ENCODE data around the gene IGSF9.

Gene IGSF9

GRCh38 chr1:159945483-159946241, at the start of gene IGSF9:
Gene IGSF9 (minus strand): TSS chr1:159945613. CDS start chr1:159943454, 2,159 bp downstream.
- DNase-seq: peak; percentile 80

GRCh38 chr1:159994896-159995295, 49.5 kb upstream of the IGSF9 start:
- no peak for DNase-seq

- DNase-seq: no peak
Observed at GRCh38 chr1:159993911-159994310, 48.5 kb upstream of the IGSF9 start.

- no peak for DNase-seq
Observed at GRCh38 chr1:159992161-159992560, 46.7 kb upstream of the IGSF9 start.

- no peak for DNase-seq
Observed at GRCh38 chr1:159991513-159991912, 46.1 kb upstream of the IGSF9 start.

- DNase-seq: no peak
Observed at GRCh38 chr1:159990005-159990404, 44.6 kb upstream of the IGSF9 start.

GRCh38 chr1:159989581-159989980, 44.2 kb upstream of the IGSF9 start:
- DNase-seq: no peak

GRCh38 chr1:159988006-159988405, 42.6 kb upstream of the IGSF9 start:
- DNase-seq: no peak

GRCh38 chr1:159987186-159987585, 41.8 kb upstream of the IGSF9 start:
- no peak for DNase-seq

GRCh38 chr1:159986531-159986930, 41.1 kb upstream of the IGSF9 start:
- no peak for DNase-seq

- no peak for DNase-seq
Observed at GRCh38 chr1:159986093-159986492, 40.7 kb upstream of the IGSF9 start.

GRCh38 chr1:159985473-159985872, 40.1 kb upstream of the IGSF9 start:
- DNase-seq: no peak

GRCh38 chr1:159983681-159984080, 38.3 kb upstream of the IGSF9 start:
- DNase-seq: no peak

GRCh38 chr1:159982280-159982679, 36.9 kb upstream of the IGSF9 start:
- no peak for DNase-seq

GRCh38 chr1:159981351-159982055, 36.1 kb upstream of the IGSF9 start:
- no peak for DNase-seq

GRCh38 chr1:159980786-159981185, 35.4 kb upstream of the IGSF9 start:
- DNase-seq: no peak

GRCh38 chr1:159980076-159980475, 34.7 kb upstream of the IGSF9 start:
- DNase-seq: no peak

- DNase-seq: no peak
Observed at GRCh38 chr1:159979257-159979656, 33.8 kb upstream of the IGSF9 start.

- DNase-seq: no peak
Observed at GRCh38 chr1:159978107-159978398, 32.6 kb upstream of the IGSF9 start.

GRCh38 chr1:159977364-159978106, 32.1 kb upstream of the IGSF9 start:
- DNase-seq: no peak

- DNase-seq: no peak
Observed at GRCh38 chr1:159974350-159974965, 29.0 kb upstream of the IGSF9 start.

- no peak for DNase-seq
Observed at GRCh38 chr1:159973350-159973940, 28.0 kb upstream of the IGSF9 start.

All from CD4-positive, alpha-beta T cell treated with Interleukin-12 subunit alpha and Interleukin-12 subunit beta, for 1 hour (primary cell).